OCI-LY7 (cell line): ENCODE data around the gene ERI3.

ENCODE experiments used
- EZH2phosphoT487 ChIP-seq: fragments of 200-600 bp; sonication (generic); IDR thresholded peaks from 2 replicates; pipeline ENCODE4 v1.6.1; 2018; ENCODE audit warnings: low read depth, borderline replicate concordance, mild to moderate bottlenecking, mixed run types, antibody characterized with exemption, low read length, moderate library complexity, mixed read lengths
- TF ChIP-seq, protein P1 (sequence below): fragments of 200-600 bp; sonication (generic); conservative IDR thresholded peaks from 2 replicates; pipeline ENCODE4 v1.5.1; 2014; ENCODE audit warnings: mild to moderate bottlenecking, antibody characterized with exemption, low read length, moderate library complexity, mixed read lengths

DNA sequence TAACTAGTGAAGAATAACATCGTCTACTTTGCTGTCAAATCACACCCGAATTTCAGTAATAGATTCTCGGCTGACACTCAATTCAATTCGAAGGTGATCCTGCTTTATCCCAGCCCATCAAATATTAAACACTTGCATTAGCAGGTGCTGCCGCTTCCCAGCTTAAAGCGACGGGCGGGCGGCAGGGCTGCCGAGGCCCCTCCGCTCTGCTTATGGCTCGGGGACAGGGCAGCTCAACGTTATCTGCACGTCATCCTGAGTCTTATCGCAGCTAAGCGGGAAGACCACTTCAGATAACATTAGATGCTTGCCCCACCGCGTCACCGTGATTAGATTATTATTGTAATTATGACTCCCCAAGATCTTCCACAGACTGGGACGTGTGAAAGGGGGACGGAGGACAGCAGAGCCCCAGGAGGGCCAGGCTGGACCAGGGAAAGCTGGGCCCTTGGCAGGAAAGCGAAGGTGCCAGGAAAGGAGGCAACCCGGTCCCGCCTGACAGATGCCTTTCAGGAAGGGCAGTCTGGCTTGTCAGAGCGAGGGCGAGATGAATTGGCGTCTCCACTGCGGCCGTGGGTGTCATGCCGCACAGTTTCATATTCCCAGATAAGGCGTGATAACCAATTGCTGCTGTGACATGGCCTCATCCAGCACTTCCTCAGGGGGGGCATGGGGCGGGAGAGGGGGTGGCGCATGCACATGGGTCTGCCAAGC lies 104.8 kb downstream of the ERI3 start:
- TF ChIP-seq, protein P1, sequence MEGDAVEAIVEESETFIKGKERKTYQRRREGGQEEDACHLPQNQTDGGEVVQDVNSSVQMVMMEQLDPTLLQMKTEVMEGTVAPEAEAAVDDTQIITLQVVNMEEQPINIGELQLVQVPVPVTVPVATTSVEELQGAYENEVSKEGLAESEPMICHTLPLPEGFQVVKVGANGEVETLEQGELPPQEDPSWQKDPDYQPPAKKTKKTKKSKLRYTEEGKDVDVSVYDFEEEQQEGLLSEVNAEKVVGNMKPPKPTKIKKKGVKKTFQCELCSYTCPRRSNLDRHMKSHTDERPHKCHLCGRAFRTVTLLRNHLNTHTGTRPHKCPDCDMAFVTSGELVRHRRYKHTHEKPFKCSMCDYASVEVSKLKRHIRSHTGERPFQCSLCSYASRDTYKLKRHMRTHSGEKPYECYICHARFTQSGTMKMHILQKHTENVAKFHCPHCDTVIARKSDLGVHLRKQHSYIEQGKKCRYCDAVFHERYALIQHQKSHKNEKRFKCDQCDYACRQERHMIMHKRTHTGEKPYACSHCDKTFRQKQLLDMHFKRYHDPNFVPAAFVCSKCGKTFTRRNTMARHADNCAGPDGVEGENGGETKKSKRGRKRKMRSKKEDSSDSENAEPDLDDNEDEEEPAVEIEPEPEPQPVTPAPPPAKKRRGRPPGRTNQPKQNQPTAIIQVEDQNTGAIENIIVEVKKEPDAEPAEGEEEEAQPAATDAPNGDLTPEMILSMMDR, result no peak
- no peak for TF ChIP-seq EZH2phosphoT487
